GM19099 (cell line): ENCODE data around the gene NANP.

ENCODE experiments used
- POLR2A ChIP-seq: IDR thresholded peaks from 3 replicates; pipeline ENCODE4 v1.6.1; 2011; ENCODE audit warnings: low read depth; ENCODE audit not compliant: insufficient read length; ENCODE audit errors: extremely low read depth

The NANP gene

DNA sequence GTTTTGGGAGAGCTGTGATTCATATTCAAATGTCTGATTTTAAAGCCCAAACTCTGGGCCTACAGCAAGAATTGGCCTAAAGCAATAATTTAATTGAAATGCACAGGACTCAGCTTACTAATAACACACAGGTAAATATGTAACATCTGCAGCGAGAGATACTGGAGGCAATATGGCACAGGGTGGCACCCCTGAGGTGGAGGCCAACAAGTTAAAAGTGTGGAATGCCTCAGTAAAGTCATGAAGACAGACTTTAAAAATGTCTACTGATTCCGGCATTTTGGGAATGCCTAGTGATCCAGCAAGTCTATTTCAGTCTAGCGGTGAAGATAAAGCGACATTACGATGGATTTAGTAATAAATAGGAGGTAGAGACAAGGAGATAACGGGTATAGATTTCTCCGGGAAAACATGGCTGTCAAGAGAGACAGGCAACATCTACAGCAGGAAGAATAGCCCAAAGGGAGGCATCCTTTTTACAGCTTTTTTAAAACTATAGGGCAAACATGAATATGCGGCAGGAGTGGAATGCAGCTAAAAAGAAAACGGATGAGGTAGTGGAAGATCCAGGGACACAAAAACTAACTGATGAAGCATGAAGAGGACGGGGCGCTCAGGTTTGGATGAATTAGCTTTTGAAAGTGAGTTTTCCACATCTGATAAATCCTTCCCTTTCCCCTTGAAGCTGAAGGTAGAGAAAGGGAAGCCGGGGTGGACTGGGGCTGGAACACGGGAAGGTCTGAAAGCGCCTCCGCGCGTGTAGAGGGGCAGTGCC, 1.2 kb downstream of the NANP start:
- no peak for TF ChIP-seq POLR2A

DNA sequence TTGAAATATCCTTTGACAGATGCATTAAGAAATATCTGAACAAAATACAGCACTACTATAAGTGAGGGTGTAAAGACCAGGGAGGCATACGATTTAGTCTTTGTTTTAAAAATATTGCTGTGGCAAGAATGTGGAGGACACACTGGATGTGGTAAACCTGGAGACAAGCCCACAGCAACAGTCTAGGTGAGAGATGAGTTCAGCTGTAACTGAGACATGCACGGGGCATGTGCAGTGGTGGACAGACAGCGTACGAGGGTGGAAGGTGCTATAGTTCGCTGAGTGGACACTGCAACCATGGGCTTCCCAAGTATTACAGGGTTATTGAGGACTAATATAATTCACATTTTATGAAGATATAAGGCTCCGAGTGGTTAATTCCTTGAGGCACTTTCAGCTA, 1.8 kb downstream of the NANP start:
- TF ChIP-seq POLR2A = no peak

DNA sequence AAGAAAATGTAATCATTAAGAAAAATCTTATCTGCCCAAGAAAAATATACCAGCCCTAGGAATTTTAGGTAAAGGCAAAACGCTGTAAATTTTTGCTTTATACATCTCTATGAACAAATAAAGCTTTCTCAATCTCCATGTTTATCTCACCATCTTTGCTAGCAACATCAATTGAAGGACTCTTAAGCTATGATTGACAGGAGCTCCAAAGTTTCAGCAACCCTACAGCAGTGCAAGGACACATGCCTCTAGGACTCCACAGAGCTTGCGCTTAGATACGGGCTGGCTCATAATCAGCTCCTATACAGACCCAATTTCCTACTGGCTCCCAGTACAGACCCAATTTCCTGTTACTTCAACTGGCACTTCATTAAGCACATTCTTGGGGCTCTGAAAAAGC, 4.3 kb downstream of the NANP start:
- no peak for TF ChIP-seq POLR2A

DNA sequence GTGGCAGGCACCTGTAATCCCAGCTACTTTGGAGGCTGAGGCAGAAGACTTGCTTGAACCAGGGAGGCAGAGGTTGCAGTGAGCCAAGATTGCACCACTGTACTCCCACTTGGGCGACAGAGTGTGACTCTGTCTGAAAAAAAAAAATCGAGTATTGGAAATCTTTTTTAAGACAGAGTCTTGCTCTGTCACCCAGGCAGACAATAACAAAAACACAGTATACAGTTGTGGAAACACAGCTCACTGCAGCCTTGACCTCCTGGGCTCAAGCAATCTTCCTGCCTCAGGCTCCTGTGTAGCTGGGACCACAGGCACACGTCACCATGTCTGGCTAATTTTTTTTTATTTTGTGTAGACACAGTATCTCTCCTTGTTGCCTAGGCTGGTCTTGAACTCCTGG, 15.0 kb downstream of the NANP start:
- TF ChIP-seq POLR2A = no peak

DNA sequence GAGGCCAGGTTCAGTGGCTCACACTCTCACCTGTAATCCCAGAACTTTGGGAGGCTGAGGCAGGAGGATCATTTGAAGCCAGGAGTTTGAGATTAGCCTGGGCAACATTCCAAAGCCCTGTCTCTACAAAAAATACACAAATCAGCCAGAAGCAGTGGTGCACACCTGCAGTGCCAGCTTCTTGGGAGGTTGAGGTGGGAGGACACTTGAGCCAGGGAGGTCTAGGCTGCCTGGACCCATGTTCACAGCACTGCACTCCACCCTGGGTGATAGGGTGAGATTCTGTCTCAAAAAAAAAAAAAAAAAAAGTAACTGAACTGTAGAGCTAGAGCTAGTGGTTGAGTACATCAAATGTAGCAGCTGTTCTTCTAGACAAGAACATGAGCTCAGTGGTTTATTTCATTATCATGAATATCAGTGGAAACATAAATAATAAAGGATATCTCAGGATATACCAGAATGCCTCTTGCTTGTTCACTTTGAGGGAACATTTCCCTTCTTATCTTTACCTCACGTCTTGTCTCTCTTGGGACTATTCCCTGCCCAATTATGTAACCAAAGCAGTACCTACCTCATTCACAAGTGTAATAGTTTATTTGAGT, 17.6 kb downstream of the NANP start:
- no peak for TF ChIP-seq POLR2A

DNA sequence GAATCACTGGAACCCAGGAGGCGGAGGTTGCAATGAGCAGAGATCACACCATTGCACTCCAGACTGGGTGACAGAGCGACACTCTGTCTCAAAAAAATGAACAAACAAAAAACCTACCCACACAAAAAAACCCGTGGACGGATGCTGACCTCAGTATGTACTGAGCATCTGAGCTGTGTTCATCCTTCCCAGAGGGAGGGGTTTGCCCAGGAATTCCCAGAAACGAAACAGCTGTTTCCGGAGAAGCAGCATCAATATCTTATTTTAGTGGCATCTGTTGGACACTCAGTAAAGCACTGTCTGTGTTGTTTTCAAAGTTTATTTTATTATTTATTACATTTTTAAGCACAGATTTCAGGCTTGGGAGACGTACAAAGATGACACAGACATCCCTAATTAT, 18.7 kb downstream of the NANP start:
- TF ChIP-seq POLR2A = no peak

DNA sequence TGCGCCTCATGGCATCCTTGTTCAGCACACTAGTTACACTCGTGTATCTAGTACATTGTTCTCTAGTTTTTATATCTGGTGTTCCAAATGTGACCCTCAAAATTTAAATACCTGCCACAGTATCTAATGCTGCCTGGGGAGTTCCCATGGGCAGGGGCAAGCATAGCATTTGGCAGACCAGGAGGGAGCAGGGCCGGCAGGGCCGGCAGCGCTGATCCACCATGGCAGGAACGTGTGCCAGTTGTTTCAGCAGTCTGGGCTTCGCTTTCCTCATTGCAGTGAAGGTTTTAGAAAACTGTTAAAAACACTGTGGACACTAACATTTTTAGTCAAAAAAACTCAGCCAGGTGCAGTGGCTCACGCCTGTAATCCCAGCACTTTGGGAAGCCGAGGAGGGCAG, 19.2 kb downstream of the NANP start:
- TF ChIP-seq POLR2A = no peak

DNA sequence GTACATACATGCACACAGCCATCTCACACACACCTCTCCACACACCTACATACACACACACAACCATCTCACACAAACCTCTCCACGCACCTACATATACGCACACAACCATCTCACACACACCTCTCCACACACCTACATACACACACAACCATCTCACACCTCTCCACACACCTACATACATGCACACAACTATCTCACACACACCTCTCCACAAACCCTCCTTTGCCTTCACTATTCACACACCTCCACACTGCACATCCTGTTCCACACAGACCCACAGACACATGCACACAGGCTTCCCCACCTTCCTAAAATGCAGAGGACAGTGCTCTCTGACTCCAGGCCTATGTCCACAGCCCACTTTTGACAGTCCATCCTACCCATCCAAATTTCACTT, 22.2 kb downstream of the NANP start:
- no peak for TF ChIP-seq POLR2A

DNA sequence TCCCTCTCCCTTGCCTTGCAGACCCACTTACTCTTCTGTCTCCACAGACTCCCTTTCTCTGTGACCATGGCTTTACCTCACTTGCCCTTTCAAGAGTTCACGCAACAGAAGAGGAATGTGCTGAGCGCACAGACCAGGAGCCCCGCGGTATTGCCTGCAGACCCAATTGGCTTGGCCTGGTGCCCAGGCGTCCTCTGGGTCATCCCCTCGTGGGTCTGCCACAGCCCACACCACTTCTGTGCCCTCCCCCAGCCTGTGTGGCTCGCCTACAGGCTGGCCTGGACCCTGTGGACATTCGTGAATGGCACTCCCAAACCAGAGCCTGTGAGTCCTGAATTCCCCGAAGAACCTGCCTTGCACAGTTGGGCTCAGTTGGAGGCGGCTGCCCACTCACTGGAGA, 23.2 kb downstream of the NANP start:
- TF ChIP-seq POLR2A = no peak

DNA sequence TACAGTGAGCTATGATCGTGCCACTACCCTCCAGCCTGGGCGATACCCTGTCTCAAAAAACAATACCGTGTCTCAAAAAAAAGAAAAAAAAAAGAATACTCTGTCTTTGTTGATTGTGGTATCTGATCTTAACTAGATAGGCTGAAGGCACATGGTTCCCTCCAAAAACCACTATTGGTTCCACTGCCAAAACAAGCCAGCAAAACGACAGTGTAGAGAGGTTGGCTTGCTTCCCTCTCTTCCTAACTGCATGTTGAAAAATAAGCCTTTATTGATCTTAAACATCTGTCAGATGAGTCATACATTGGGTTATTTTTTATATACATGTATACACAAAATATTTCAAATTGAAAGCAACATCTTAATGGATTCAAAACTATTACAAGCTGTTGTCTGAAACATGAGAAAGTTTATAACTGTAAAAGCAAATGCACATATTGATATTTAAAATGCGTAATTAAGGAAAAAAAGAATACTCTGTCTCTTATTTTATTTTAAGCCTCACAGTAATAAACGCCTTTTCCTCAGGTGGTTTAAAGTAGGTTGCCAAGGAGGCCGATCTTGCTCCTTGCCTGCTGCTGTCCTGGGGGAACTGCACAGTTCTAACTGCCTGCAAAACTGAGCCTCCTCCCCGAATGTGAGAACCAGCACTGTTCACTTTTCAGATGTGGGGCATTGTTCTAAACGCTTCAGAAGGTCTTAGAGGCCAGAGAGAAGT, 31.5 kb downstream of the NANP start:
- no peak for TF ChIP-seq POLR2A

DNA sequence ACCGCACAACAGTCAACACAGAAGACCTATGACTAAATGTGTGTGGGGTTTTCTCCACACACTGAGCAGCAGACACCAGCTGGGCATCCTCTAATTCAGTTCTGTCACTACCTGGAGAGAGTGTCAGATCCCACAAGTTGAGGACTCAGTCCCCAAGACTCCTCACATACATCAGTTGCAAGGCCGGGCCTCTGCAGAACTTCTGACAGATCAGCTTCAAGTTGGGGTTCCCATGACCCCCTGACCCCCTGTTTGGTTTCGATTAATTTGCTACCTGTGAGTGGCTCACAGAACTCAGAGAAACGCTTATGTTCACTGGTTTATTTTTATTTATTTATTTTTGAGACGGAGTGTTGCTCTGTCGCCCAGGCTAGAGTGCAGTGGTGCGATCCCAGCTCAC, 35.3 kb downstream of the NANP start:
- TF ChIP-seq POLR2A = no peak

DNA sequence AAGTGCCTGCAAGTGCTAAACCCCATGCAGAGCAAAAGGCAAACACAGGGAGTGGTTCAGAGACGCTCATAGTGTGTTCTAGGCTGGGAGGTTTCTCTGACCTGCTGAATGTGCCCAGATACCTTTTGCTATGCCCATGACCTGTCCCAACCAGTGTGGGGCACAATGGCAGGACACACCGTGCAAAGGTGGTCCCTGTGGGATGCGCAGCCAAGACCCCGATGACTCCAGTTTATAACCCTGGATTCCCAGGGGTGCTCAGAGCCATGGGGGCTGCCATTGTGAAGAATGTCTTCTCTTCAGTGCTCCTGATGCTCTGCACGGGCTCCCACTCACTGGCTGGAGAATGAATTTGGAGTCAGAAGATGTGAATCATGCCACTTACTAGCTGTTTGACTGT, 36.3 kb downstream of the NANP start:
- TF ChIP-seq POLR2A = no peak

DNA sequence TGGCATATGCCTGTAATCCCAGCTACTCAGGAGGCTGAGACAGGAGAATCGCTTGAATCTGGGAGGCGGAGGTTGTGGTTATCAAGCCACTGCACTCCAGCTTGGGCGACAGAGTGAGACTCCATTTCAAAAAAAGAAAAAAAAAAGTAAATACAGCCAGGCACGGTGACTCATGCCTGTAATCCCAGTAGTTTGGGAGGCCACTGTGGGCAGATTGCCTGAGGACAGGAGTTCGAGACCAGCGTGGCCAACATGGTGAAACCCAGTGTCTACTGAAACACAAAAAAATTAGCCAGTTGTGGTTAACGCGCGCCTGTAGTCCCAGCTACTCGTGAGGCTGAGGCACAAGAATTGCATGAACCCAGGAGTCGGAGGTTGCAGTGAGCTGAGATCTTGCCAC, 36.9 kb downstream of the NANP start:
- no peak for TF ChIP-seq POLR2A

DNA sequence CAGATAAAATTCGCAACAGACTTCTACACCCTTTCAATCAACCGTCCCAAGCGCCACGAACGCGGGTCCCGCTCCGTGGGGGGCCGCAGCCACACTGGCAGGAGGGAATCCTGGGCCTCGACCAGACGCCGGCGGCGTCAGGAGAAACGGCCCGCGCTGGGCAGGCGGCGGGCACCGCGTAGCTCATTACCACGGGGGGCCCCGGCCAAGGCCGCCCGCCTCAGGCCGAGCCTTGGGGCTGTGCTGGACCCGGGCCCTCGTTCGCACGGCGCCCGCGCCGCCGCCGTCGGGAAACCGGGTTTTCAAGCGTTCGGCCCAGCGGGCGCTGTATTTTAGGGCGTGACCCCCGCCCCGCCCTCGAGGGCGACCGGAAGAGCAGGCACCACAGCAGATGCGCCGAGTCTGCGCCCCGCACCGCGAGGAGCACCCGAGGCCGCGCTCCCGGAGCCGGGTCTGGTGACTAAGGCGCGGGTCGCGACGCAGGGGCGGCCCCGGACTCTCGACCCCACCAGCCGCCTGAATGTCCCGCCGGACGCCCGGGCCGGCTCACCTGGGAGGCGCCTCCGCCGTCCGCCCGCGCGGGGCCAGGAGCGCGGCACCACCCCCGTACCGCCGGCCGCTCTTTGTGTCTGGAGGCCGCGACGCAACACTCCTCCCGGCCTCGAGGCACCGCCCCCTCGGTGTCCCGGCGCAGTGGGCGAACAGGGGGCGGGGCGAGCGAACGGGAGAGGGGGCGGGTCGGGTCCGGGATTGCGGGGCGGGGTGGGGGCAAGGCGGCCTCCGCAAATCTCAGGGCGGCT, 38.7 kb downstream of the NANP start, which contains the start of gene NINL:
TSS of gene NINL (minus strand) at position 627 of the 800 bp plus-strand sequence. CDS start 58,944 bp downstream, outside the sequence.
- no peak for TF ChIP-seq POLR2A

DNA sequence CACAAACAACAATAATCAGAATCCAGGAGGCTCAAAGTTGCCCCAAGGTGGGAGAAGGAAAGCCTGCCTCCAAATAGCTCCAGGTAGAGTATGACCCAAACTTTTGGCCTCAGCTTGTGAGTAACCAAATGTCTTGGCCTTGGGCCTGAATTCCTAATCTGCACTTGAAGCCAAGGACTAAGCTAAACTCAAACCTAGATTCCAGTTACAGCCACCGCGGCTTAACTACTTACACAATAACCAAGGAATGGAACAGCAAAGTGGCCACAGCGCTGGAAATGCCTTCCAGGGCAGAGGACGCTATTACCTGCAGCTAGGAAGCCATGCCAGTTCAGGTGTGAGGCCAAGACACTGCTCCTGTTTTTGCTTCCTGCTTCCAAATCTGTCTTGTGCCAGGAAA, 43.1 kb downstream of the NANP start:
- TF ChIP-seq POLR2A = no peak

DNA sequence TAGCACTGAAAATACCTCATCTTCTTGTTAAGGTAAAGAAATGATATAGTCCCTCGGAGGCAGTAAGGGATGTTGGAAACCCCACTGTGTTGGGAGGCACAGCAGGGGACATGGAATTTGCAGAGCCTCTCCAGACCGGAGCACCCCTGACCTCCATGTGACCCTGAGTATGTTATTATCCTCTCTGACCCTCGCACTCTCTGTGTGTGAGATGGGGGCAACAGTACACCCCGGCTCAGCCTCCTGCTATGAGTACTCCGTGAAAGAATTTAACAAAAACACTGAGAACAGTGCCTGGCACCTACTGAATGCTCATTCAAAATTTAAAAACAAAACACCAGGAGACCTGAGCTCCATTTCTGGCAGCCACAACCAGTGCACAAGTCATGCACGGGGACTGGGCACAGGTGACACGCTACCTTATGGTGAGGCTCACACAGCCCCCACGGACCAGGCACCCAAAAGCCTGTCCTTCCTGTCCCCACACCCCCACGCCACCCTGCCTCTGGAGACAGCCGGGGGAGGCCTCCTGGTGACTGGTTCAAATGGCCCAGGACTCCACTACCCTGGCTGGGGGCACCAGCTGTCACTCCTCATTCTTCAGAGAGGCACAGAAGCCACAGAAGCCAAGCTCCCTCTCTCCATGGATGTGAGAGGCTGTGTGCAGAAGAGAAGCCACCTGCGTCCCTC, 44.6 kb downstream of the NANP start:
- no peak for TF ChIP-seq POLR2A
